HUES6 (cell line): ENCODE measurements around the gene PTPRA.
"Not testable (repeated sequence)": the region's sequence is repeated elsewhere in the genome, so short reads cannot be mapped to it uniquely, and the experiment has no call there.

Source experiments
- H3K27ac ChIP-seq: 2 replicates; pipeline ENCODE4 v1.7.0; 2013; ENCODE audit warnings: low read depth, mild to moderate bottlenecking, low read length, inconsistent platforms
- H3K27me3 ChIP-seq: 2 replicates; pipeline ENCODE4 v1.6.1; 2013; ENCODE audit warnings: low read length; ENCODE audit not compliant: control insufficient read depth, insufficient read depth
- H3K36me3 ChIP-seq: 2 replicates; pipeline ENCODE4 v1.6.1; 2013; ENCODE audit warnings: low read length; ENCODE audit not compliant: control insufficient read depth, insufficient read depth
- H3K4me1 ChIP-seq: 2 replicates; pipeline ENCODE4 v1.6.1; 2013; ENCODE audit warnings: low read length; ENCODE audit not compliant: control insufficient read depth, insufficient read depth
- H3K4me3 ChIP-seq: 2 replicates; pipeline ENCODE4 v1.5.1; 2013; ENCODE audit warnings: low read depth, low read length
- H3K9ac ChIP-seq: one replicate; pipeline ENCODE4 v1.6.1; 2013; ENCODE audit warnings: mild to moderate bottlenecking, low read length
- H3K9me3 ChIP-seq: 2 replicates; pipeline ENCODE4 v1.6.1; 2013; ENCODE audit warnings: low read depth, low read length; ENCODE audit not compliant: control insufficient read depth, insufficient read depth

The PTPRA gene

DNA sequence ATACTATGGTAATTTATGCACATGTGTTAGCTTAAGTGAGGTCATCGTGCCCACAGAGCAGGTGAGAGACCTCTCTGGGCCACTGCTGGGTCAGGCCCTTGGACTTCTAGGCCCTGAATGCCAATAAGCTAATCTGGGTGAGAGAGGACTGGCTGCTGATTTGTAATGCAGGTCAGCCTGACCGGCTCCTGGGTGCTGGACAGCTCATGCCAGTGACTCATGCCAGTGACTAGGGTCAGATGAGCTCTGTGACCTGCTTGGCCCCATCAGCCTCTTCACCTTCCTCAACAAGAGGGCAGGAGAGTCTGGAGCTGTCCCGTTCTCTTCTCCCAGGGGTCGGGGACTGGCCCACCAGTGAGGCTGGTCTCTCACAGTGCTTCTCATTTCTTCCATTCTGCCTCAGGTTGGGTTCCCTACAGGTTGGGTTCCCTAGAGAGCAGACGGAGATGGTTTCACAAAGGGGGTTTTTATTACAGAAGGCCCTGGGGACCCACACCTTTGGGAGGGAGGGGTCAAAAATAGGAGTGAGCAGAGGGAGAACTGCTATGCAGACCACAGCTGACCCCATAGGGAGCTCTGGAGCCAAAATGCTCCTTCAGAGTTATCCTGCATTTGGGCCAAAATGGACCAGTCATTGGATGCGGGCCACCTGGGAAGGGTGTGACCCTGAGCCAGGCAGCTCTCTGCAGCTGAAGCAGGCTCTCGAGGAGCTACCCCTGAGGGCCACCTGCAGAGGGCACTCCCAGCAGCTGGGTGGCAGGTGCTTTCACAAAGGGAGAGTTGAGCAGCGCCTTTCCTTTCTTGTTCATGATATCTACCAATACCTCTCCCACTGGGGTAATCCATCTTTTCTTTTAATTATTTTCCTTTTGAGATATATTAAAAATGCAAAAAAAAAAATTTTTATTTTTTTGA is 196.0 kb downstream of the PTPRA start:
- peaks cover 5% of the 10 kb centered on the region for H3K4me1 ChIP-seq
- H3K4me3 ChIP-seq = no peak overlapping the region
- no peaks in the 10 kb centered on the region for H3K36me3 ChIP-seq
- peaks cover 28% of the 10 kb centered on the region for H3K27me3 ChIP-seq
- H3K9ac ChIP-seq = no peak overlapping the region
- no peaks in the 10 kb centered on the region; the same call in 1 of the 2 replicates for H3K9me3 ChIP-seq
- no peak overlapping the region for H3K27ac ChIP-seq

DNA sequence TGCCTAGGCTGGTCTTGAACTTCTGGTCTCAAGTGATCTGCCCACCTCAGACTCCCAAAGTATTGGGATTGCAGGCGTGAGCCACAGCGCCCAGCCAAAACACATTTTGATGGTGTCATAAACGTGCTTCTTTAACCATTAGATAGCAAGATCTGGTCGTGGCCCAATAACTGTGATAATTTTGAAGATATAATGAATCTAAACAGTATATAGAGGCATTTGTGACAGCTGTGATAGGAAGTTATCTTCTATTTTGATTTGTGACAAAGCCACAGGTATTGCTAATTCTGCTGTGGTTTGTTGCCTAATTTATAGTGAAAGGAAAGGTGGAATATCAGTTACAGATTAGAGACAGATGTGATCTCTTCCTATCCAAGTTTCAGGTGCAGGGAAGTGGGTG is 197.4 kb downstream of the PTPRA start:
- Histone ChIP-seq H3K27me3 (peaks cover 28% of the 10 kb centered on the region), H3K27ac (no peak overlapping the region), H3K36me3 (no peaks in the 10 kb centered on the region), H3K9ac (no peak overlapping the region), H3K9me3 (no peaks in the 10 kb centered on the region; the same call in 1 of the 2 replicates), H3K4me3 (no peak overlapping the region), H3K4me1 (peaks cover 5% of the 10 kb centered on the region)

DNA sequence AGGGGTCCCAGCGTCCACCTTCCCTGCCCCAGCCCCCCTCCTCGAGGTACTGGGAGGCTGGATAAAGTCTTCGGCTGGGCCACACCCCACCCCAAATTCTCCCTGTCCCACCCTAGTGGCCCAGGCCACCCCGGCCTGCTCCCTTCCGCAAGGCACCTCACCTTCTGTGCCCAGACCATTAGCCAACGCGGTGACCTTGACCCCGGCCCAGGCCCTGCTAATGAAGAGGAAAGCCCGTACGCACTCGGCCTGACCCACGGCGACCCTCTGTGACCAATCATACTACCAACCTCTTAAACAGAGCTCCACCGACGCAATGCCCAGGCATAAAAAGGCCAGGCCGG is 198.0 kb downstream of the PTPRA start:
- Histone ChIP-seq H3K27ac (no peak overlapping the region), H3K36me3 (no peaks in the 10 kb centered on the region), H3K4me3 (peak overlapping the region; percentile 43; the same call in 1 of the 2 replicates), H3K27me3 (peaks cover 28% of the 10 kb centered on the region), H3K9ac (no peak overlapping the region), H3K9me3 (no peaks in the 10 kb centered on the region; the same call in 1 of the 2 replicates), H3K4me1 (peaks cover 5% of the 10 kb centered on the region)

DNA sequence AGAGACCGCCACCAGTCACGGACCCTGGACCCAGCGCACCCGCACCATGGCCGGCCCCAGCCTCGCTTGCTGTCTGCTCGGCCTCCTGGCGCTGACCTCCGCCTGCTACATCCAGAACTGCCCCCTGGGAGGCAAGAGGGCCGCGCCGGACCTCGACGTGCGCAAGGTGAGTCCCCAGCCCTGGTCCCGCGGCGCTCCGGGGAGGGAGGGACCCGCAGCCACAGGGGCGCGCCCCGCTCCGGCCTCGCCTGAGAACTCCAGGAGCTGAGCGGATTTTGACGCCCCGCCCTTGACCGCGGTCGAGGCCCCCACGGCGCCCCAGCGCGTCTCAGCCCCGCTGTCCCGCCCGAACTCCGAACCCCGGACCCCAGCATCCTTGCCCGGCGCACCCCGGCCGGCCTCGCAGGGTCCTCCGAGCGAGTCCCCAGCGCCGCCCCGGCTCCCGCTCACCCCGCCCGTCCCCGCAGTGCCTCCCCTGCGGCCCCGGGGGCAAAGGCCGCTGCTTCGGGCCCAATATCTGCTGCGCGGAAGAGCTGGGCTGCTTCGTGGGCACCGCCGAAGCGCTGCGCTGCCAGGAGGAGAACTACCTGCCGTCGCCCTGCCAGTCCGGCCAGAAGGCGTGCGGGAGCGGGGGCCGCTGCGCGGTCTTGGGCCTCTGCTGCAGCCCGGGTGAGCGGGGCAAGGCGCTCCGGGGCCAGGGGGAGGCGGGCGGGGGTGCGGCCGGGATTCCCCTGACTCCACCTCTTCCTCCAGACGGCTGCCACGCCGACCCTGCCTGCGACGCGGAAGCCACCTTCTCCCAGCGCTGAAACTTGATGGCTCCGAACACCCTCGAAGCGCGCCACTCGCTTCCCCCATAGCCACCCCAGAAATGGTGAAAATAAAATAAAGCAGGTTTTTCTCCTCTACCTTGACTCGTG is 198.6 kb downstream of the PTPRA start, which contains the start of gene OXT:
Gene OXT (plus strand): TSS at position 11 of the 920 bp plus-strand sequence. CDS start 36 bp downstream, at position 47.
- Histone ChIP-seq H3K27me3 (peaks cover 28% of the 10 kb centered on the region), H3K36me3 (no peaks in the 10 kb centered on the region), H3K27ac (no peak within 1 kb of the TSS), H3K4me1 (peaks cover 5% of the 10 kb centered on the region), H3K4me3 (peak within 1 kb of the TSS; percentile 43), H3K9me3 (no peaks in the 10 kb centered on the region; the same call in 1 of the 2 replicates), H3K9ac (no peak within 1 kb of the TSS)

DNA sequence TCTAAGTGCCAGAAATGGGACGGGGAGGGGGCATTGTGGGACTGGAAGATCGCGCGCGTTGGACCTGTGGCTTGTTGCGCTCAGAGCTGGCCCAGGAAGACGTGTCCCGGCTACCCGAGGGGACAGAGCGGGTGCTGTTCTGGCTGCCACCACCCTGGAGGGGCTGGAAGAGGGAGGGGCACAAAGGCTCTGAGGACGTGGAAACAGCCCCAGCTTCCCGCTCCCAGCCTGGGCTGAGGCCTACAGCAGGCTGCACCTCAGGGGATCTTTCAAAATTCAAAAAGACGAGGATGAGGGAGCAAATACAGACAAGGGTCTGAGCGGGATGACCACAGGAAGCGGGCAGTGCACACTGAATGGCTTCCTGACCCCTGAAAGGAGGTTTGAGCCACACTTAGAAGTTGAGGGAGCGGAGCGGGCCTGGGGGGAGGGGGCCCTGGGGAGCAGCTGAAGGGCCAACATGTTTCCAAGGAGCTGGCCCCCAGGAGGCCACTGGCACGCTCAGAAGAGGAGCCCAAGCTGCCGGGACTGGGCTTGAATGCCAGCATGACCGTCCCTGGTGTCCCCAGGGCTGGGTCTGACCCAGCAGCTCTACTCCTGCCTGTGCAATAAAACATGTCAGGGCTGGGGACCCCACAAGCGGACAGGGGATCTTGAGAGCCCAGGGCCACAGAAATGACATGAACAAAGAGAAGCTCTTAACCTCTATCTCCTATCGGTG is 199.4 kb downstream of the PTPRA start:
- Histone ChIP-seq H3K9me3 (no peaks in the 10 kb centered on the region; the same call in 1 of the 2 replicates), H3K9ac (no peak overlapping the region), H3K4me3 (peak overlapping the region; percentile 43; the same call in 1 of the 2 replicates), H3K4me1 (peaks cover 5% of the 10 kb centered on the region), H3K36me3 (no peaks in the 10 kb centered on the region), H3K27ac (no peak overlapping the region), H3K27me3 (peaks cover 28% of the 10 kb centered on the region)

DNA sequence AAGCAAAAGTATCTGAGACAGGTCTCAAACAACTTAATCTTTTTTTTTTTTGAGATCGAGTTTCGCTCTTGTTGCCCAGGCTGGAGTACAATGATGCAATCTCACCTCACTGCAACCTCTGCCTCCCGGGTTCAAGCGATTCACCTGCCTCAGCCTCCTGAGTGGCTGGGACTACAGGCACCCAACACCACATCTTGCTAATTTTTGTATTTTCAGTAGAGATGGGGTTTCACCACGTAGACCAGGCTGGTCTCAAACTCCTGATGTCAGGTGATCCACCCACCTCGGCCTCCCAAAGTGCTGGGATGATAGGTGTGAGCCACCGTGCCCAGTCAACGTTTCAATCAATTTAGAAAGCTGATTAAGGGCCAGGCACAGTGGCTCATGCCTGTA is 200.0 kb downstream of the PTPRA start:
- not testable (repeated sequence) for H3K36me3 ChIP-seq, H3K9me3 ChIP-seq, H3K27ac ChIP-seq, H3K4me1 ChIP-seq, H3K9ac ChIP-seq, H3K4me3 ChIP-seq
- H3K27me3 ChIP-seq = peaks cover 28% of the 10 kb centered on the region

DNA sequence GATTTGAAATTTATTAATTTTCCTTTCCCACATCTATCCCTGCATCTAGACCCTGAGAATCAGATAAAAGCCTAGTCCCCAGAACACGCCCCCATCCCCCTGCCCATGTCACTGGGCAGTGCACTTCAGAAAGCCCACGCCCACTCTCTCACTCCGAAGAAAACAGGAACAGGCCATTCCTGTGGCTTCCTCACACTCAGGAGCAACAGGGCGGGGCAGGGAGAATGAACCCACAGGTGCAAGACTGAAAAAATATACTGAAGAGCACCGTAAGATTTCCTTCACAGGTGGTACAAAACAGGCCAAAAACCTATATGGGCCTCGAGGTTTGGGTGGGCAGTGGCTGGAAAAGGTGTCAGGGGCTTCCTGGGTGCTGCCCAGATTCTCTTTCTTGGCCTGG is 201.5 kb downstream of the PTPRA start:
- Histone ChIP-seq H3K9me3 (no peaks in the 10 kb centered on the region; the same call in 1 of the 2 replicates), H3K27me3 (peaks cover 32% of the 10 kb centered on the region), H3K4me3 (no peak overlapping the region), H3K36me3 (no peaks in the 10 kb centered on the region), H3K27ac (no peak overlapping the region), H3K9ac (no peak overlapping the region), H3K4me1 (peaks cover 5% of the 10 kb centered on the region)

DNA sequence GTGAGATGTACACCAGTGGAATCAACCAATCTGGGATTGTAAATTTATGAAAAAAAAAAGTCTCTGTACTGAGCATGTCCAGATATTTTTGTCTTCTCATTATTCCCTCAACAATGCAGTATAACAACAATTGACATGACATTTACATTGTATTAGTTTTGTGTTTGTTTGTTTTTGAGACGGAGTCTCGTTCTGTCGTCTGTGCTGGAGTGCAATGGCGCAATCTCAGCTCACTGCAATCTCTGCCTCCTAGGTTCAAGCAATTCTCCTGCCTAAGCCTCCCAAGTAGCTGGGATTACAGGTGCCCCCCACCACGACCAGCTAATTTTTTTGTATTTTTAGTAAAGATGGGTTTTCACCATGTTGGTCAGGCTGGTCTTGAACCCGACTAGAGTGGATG is 202.0 kb downstream of the PTPRA start:
- not testable (repeated sequence) for H3K9me3 ChIP-seq, H3K4me3 ChIP-seq, H3K27ac ChIP-seq, H3K4me1 ChIP-seq, H3K9ac ChIP-seq, H3K36me3 ChIP-seq
- peaks cover 32% of the 10 kb centered on the region for H3K27me3 ChIP-seq

DNA sequence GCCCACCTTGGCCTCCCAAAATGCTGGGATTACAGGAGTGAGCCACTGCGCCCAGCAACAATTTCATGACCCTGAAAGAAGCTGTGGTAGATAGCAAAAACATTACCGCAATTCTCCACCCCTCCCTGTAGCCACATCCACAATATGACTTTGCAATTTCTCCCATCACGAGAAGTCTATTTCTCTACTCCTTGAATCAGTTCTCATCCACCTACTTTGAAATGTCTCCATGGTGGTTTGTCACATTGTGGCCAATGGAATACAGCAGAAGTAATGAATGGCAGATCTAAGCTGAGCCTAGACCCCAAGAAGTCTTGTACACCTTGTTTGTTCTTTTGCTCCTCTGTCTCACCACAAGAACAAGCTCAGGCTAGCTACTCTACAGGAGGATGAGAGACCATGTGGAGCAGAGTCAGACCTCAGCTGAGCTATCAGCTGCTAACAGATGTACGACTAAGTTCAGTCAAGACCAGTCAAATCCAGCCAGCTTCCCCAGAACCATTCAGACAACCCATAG is 204.4 kb downstream of the PTPRA start:
- Histone ChIP-seq H3K4me1 (peaks cover 3% of the 10 kb centered on the region), H3K27me3 (peaks cover 34% of the 10 kb centered on the region), H3K9me3 (no peaks in the 10 kb centered on the region; the same call in 1 of the 2 replicates), H3K36me3 (no peaks in the 10 kb centered on the region), H3K4me3 (no peak overlapping the region), H3K27ac (no peak overlapping the region), H3K9ac (no peak overlapping the region)

DNA sequence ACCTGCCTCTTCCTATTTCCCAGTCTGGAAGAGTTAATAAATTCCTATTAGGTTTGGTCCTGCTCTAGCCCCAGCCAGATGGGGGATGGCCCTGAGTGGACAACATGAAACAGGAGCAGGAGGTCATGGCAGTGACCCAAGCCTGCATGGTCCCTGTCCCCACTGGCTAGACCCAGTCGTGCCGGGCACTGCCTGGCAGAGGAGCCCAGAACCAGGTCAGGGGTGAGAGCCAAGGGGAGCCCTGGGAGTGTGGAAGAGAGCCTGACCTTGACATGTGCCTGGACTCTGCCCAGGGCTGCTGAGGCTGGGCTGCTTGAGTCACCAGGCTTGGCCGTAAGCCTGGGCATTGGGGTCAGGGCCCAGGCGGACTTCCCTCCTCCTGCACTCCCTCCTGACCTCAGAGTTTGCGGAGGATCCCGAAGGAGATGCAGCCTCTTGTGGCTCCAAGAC is 207.7 kb downstream of the PTPRA start:
- H3K36me3 ChIP-seq = no peaks in the 10 kb centered on the region
- peaks cover 10% of the 10 kb centered on the region; the same call in 1 of the 2 replicates for H3K4me1 ChIP-seq
- no peak overlapping the region for H3K27ac ChIP-seq
- no peak overlapping the region for H3K4me3 ChIP-seq
- H3K9me3 ChIP-seq = no peaks in the 10 kb centered on the region
- no peak overlapping the region for H3K9ac ChIP-seq
- H3K27me3 ChIP-seq = peaks cover 51% of the 10 kb centered on the region
